Activated CD8-positive, alpha-beta T cell treated with anti-CD3 and anti-CD28 coated beads, Interleukin-2, amount 10 ng/mL, durations not matched to agents 7 days and 5 days (primary cell): ENCODE data around the gene ZNF682. TPM values are rescaled to one million over a fixed set of nuclear protein-coding genes. Genes with fewer than 3 reads are reported as not detected.
"Not testable (repeated sequence)": the region's sequence is repeated elsewhere in the genome, so short reads cannot be mapped to it uniquely, and the experiment has no call there.

Experiments used
- ATAC-seq: fragments of 150-1000 bp; cut with Tn5 transposase; one replicate; pipeline ENCODE4 v1.10.0; 2021; ENCODE audit warnings: moderate library complexity
- CTCF ChIA-PET: fragments of 350-600 bp; sonication (Branson Sonifier 250); formaldehyde crosslinking; loops from one replicate; lab custom pipeline; 2021; ENCODE audit warnings: antibody characterized with exemption; lab: Charles Lee
- POLR2A ChIA-PET: fragments of 350-600 bp; sonication (Branson Sonifier 250); formaldehyde crosslinking; loops from one replicate; lab custom pipeline; 2021; ENCODE audit warnings: antibody characterized with exemption; lab: Charles Lee
- DNase-seq: peaks from one replicate; pipeline ENCODE4 v3.0.0-alpha.2; 2020
- H3K27ac Mint-ChIP-seq: one replicate; pipeline ENCODE4 v1.8.0; 2021; ENCODE audit warnings: mild to moderate bottlenecking, mixed read lengths
- H3K27me3 Mint-ChIP-seq: one replicate; pipeline ENCODE4 v1.8.0; 2021; ENCODE audit warnings: low read depth, mixed read lengths
- H3K36me3 Mint-ChIP-seq: one replicate; pipeline ENCODE4 v1.8.0; 2021; ENCODE audit warnings: low read depth, mixed read lengths
- H3K4me1 Mint-ChIP-seq: one replicate; pipeline ENCODE4 v1.8.0; 2021; ENCODE audit warnings: low read depth, mixed read lengths
- H3K4me3 Mint-ChIP-seq: one replicate; pipeline ENCODE4 v1.8.0; 2021; ENCODE audit warnings: mild to moderate bottlenecking, mixed read lengths
- H3K9me3 Mint-ChIP-seq: one replicate; pipeline ENCODE4 v1.8.0; 2022; ENCODE audit warnings: mixed read lengths; ENCODE audit not compliant: insufficient read depth
- total RNA-seq, 2 experiments: library from RNA; stranded (reverse); gene quantifications; one replicate each; pipeline ENCODE4 v1.2.3, GENCODE V29; 2021

The ZNF682 gene
- total RNA-seq, 2 experiments from 2014 or later = 10.9 to 13.6 TPM

- H3K4me1 Mint-ChIP-seq = no peaks in the 10 kb centered on the region
- ATAC-seq (no peak), DNase-seq (no peak)
- H3K4me3 Mint-ChIP-seq = no peak overlapping the region
- H3K27ac Mint-ChIP-seq = no peak overlapping the region
- ChIA-PET POLR2A (no interaction called here), CTCF (no interaction called here)
- peaks cover 5% of the 10 kb centered on the region for H3K36me3 Mint-ChIP-seq
- H3K27me3 Mint-ChIP-seq = no peaks in the 10 kb centered on the region
- peaks cover 49% of the 10 kb centered on the region for H3K9me3 Mint-ChIP-seq
These were observed 72.4 kb downstream of the ZNF682 start for GRCh38 chr19:19966862-19967261.

GRCh38 chr19:19966126-19966525, 73.2 kb downstream of the ZNF682 start:
- POLR2A ChIA-PET, ATAC-seq, H3K4me3 Mint-ChIP-seq, H3K27me3 Mint-ChIP-seq, H3K4me1 Mint-ChIP-seq, DNase-seq, CTCF ChIA-PET, H3K27ac Mint-ChIP-seq, H3K36me3 Mint-ChIP-seq: not testable (repeated sequence)
- H3K9me3 Mint-ChIP-seq = peaks cover 49% of the 10 kb centered on the region

GRCh38 chr19:19964416-19964815, 74.9 kb downstream of the ZNF682 start:
- DNase-seq (no peak), ATAC-seq (no peak)
- no peak overlapping the region for H3K4me3 Mint-ChIP-seq
- no peaks in the 10 kb centered on the region for H3K27me3 Mint-ChIP-seq
- POLR2A ChIA-PET = no interaction called here
- H3K36me3 Mint-ChIP-seq = peaks cover 5% of the 10 kb centered on the region
- H3K9me3 Mint-ChIP-seq = peaks cover 48% of the 10 kb centered on the region
- H3K4me1 Mint-ChIP-seq = no peaks in the 10 kb centered on the region
- CTCF ChIA-PET = no interaction called here
- H3K27ac Mint-ChIP-seq = no peak overlapping the region

DNA sequence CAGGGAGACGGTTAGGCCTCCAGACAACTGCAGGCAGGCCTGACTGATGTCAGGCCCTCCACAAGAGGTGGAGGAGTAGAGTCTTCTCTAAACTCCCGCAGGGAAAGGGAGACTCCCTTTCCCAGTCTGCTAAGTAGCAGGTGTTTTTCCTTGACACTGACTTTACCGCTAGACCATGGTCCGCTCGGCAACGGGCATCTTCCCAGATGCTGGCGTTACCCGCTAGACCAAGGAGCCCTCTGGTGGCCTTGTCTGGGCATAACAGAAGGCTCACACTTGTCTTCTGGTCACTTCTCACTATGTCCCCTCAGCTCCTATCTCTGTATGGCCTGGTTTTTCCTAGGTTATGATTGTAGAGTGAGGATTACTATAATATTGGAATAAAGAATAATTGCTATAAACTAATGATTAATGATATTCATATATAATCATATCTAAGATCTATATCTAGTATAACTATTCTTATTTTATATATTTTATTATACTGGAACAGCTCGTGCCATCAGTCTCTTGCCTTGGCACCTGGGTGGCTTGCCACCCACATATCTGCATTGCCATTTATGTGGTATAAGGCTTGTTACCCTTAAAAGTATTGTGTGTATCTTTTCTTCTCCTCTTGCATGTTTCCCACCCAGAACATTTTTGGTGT, 80.0 kb downstream of the ZNF682 start:
- DNase-seq = peak; percentile 74
- POLR2A ChIA-PET, H3K4me3 Mint-ChIP-seq, H3K27ac Mint-ChIP-seq, H3K36me3 Mint-ChIP-seq, H3K4me1 Mint-ChIP-seq, ATAC-seq, H3K27me3 Mint-ChIP-seq: not testable (repeated sequence)
- CTCF ChIA-PET = interaction anchor here (1.3 to 2.2 kb wide), 4 partner anchors 9 to 428 kb away, joined by 3 to 6 read pairs (median 4); no protein-coding TSS in a partner anchor
- H3K9me3 Mint-ChIP-seq = peaks cover 15% of the 10 kb centered on the region

DNA sequence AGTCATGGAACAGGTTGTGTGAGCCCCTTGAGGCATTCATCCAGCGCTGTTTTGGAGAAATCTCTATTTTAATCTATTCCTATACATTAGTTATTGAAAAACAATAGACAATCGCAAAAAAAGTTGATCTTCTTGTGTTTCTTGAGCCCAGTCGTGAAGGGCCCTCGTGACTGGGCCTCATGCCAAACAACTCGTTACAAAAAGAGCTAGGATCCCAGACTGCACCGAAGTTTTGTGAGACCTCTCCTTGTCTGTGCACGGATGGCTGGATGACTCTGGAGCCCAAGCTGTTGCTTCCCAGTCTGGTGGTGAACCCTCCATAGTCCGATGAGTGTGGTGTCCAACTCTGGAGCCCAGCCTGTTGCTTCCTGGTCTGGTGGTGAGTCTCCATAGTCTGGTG, 81.5 kb downstream of the ZNF682 start:
- H3K4me1 Mint-ChIP-seq, POLR2A ChIA-PET, H3K9me3 Mint-ChIP-seq, ATAC-seq, H3K27ac Mint-ChIP-seq, H3K4me3 Mint-ChIP-seq, DNase-seq, H3K27me3 Mint-ChIP-seq, H3K36me3 Mint-ChIP-seq: not testable (repeated sequence)
- CTCF ChIA-PET = interaction anchor here (2.2 kb wide), 1 partner anchor 427 kb away, joined by 6 read pairs; no protein-coding TSS in a partner anchor

- Mint-ChIP-seq H3K36me3 (peaks cover 2% of the 10 kb centered on the region), H3K4me3 (no peak overlapping the region), H3K9me3 (peaks cover 4% of the 10 kb centered on the region), H3K27ac (no peak overlapping the region), H3K27me3 (no peaks in the 10 kb centered on the region), H3K4me1 (peaks cover 4% of the 10 kb centered on the region)
- ATAC-seq (no peak), DNase-seq (no peak)
- ChIA-PET POLR2A (interaction anchor here (0.6 kb wide), 1 partner anchor 111 kb away, joined by 3 read pairs; no protein-coding TSS in a partner anchor), CTCF (no interaction called here)
These were observed 82.8 kb downstream of the ZNF682 start for GRCh38 chr19:19956434-19957075.

DNA sequence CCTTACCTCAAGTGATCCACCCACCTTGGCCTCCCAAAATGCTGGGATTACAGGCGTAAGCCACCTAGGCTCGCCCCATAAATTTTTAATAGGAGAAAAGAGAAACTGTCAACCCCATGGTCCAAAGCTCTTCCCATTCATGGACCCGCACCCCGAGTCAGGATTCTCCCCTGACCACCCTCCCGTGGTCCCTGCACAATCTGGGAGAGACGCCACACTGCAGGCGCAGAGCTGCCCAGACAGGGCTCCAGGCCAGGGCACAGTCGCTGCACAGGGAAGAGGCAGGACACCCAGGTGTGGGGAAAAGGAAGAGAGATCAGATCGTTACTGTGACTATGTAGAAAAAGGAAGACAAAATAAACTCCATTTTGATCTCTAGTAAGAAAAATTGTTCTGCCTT, 84.1 kb downstream of the ZNF682 start:
- H3K27ac Mint-ChIP-seq = no peak overlapping the region
- H3K36me3 Mint-ChIP-seq = peaks cover 2% of the 10 kb centered on the region
- ChIA-PET CTCF (no interaction called here), POLR2A (interaction anchor here (0.5 kb wide), 1 partner anchor 276 kb away, joined by 3 read pairs; no protein-coding TSS in a partner anchor)
- no peak for ATAC-seq
- no peak overlapping the region for H3K4me3 Mint-ChIP-seq
- H3K9me3 Mint-ChIP-seq = peaks cover 4% of the 10 kb centered on the region
- peaks cover 4% of the 10 kb centered on the region for H3K4me1 Mint-ChIP-seq
- H3K27me3 Mint-ChIP-seq = no peaks in the 10 kb centered on the region
- DNase-seq = no peak

Other genes with a start within 250 kb of the ZNF682 start
- 10 to 100 TPM; 22.4 to 25.1 TPM for gene ZNF506, start 217.8 kb downstream of the ZNF682 start, total RNA-seq
- 10 to 100 TPM; 15.7 to 17.5 TPM for gene ZNF253, start 173.6 kb downstream of the ZNF682 start, total RNA-seq
- gene ZNF93, start 138.6 kb downstream of the ZNF682 start, total RNA-seq = 10 to 100 TPM; 15.8 to 17.9 TPM
- gene ZNF90, start 38.5 kb upstream of the ZNF682 start, total RNA-seq = 10 to 100 TPM; 16.2 to 17.0 TPM
- 10 to 100 TPM; 13.1 to 13.9 TPM for gene ZNF486, start 127.7 kb upstream of the ZNF682 start, total RNA-seq